Neural progenitor cell (in vitro differentiated cells): ENCODE measurements around the gene TMSB15B.

Source experiments
- EZH2 ChIP-seq: fragments of 200-600 bp; sonication (generic); IDR thresholded peaks from 2 replicates; pipeline ENCODE4 v1.6.1; 2017; ENCODE audit warnings: antibody characterized with exemption, mild to moderate bottlenecking, moderate library complexity
- EZH2phosphoT487 ChIP-seq: fragments of 200-600 bp; sonication (generic); IDR thresholded peaks from 2 replicates; pipeline ENCODE4 v1.6.1; 2017; ENCODE audit warnings: antibody characterized with exemption
- TF ChIP-seq, protein P1 (sequence below): fragments of 200-600 bp; sonication (generic); IDR thresholded peaks from 2 replicates; pipeline ENCODE4 v1.5.1; 2017; ENCODE audit warnings: antibody characterized with exemption, mild to moderate bottlenecking

DNA sequence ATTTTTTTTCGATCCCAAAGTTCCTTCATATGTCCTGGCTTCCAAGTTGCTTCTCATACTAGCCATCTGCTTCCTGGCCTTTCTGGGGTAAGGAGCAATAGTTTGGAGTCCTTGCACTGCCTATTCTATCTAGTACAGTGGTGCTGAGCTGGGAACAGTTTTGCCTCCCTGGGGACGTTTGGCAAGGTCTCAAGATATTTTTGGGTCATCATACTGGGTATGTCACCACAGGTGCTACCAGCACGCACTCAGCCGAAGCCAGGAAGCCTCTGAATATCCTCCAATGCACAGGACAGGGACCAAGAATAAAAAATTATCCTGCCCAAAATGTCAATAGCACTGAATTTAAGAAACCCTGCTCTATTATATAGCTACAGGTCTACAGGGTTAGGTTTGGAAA is 35.4 kb upstream of the TMSB15B start:
- TF ChIP-seq, protein P1, sequence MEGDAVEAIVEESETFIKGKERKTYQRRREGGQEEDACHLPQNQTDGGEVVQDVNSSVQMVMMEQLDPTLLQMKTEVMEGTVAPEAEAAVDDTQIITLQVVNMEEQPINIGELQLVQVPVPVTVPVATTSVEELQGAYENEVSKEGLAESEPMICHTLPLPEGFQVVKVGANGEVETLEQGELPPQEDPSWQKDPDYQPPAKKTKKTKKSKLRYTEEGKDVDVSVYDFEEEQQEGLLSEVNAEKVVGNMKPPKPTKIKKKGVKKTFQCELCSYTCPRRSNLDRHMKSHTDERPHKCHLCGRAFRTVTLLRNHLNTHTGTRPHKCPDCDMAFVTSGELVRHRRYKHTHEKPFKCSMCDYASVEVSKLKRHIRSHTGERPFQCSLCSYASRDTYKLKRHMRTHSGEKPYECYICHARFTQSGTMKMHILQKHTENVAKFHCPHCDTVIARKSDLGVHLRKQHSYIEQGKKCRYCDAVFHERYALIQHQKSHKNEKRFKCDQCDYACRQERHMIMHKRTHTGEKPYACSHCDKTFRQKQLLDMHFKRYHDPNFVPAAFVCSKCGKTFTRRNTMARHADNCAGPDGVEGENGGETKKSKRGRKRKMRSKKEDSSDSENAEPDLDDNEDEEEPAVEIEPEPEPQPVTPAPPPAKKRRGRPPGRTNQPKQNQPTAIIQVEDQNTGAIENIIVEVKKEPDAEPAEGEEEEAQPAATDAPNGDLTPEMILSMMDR = no peak
- TF ChIP-seq EZH2 (no peak), EZH2phosphoT487 (no peak)
